ENCODE data around the gene EXOC7.

The EXOC7 gene

GRCh38 chr17:76138234-76138895, 34.8 kb upstream of the EXOC7 start:
- DNase-seq (ENCODE audit: low spot score) = no peak

DNA sequence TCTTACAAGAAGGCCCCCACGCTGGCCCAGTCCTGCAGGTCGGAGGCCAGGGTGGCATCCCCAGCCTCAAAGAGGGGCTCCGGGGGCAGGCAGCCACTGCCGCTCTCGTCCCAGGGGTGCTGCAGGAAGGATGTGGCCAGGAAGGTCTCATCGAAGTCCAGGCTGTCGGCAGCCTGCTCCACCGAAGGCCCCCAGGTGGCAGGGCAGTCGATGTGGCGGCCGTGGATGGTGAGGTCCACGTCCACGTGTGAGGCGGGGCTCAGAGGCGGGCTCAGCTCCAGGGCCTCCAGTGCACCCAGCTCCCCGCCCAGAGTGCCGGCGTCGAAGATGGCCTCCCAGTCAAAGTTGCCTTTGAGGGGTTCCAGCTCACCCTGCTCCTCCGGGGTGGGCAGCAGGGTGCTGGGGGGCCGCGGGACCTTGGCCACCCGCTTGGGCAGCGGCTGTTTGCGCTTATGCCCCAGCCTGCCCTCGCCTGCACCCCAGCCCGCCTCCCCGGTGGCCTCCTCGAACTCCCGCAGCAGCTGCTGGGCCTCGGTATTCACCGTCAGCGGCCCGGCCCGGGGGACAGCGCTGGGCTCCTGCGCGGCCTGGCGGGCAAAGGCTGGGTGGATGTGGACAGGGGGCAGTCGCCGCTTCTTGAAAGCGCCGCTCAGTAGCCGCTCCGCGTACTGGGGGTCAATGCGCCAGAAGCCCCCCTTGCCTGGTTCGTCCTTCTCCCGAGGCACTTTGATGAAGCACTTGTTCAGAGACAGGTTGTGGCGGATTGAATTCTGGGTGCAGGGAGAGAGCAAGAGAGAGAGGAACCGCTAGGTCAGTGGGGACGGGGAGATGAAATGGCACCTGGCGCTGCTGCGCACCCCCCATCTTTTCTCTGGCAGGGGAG, 34.0 kb upstream of the EXOC7 start:
- no peak for DNase-seq (ENCODE audit: low spot score)

GRCh38 chr17:76137001-76137350, 33.4 kb upstream of the EXOC7 start:
- no peak for DNase-seq (ENCODE audit: low spot score)

- no peak for DNase-seq (ENCODE audit: low spot score)
Measured at GRCh38 chr17:76136276-76137000, 32.9 kb upstream of the EXOC7 start.

- no peak for DNase-seq (ENCODE audit: low spot score)
Measured at GRCh38 chr17:76135810-76136188, 32.2 kb upstream of the EXOC7 start.

GRCh38 chr17:76134911-76135809, 31.6 kb upstream of the EXOC7 start:
- no peak for DNase-seq (ENCODE audit: low spot score)

GRCh38 chr17:76132574-76133338, 29.2 kb upstream of the EXOC7 start:
- no peak for DNase-seq (ENCODE audit: low spot score)

DNA sequence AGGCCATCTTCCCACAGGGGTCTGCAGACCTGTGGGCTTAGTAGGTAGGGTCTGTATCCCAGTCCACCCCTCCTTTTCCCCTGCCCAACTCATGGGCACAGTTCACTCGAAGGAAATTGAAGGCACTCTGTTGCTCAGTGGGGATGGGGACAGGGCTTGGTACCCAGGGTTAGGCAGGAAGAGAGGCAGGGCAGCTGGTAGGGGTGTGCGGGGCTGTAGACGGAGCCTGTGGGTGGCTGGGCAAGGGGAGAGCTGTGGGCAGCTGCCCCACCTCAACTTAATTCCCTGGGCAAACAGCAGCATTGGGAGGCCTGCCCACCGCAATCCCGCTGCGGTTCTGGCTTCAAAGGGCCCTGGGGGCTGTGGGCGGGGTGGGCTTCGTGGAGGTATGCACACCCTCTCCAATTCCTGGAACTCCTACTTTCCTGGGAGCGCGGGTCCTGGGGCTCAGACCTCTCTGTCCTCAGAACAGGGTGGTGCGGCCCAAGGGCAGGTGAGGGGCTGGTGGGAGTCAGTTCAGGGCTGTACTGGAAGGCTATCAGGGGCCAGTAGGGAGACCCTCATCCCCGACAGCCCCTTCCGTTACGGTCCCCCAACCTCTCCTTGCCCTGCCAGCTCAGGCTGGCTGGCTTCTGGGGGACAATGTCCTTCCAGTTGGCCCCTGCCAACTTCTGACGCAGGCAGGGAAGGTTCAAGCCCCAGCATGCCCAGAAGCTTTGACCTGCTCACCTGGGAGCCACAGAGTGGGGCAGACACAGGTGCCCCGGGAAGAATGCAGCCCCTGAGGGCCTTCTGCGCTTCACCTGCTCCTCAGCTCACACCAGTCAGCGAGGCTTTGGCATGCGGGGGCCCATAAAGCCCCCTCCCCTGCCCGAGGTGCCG, 28.3 kb upstream of the EXOC7 start:
- DNase-seq (ENCODE audit: low spot score) = no peak

DNA sequence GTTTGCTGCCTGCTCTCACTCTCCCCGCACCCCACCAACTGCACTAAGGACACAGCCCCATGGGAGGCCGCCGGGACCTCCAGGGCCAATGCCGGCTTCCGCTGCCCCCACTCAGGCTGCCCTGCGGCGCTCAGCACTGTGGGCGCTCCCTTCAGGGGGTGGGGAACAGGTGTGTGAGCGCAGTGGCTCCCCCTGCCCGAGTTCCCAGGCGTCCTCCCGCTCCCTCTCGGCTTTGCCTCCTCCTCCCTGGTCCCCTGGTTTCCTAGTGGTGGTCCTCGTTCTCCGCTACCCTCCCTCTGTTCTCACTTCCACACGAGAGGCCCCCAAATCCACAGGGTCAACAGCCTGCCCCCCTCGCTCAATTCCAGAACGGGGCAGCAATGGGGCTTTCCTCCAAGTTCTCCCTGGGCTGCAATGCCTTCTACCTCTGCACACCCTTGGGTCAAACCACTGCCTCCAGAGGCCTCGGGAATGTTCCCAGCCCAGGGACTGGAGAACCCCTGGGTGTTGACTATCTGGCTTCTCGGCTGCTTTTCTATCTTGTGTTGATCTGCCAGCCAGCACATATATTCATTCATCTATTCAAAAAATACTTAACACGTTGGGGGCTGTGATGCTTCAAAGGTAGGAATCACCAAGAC, 27.6 kb upstream of the EXOC7 start:
- DNase-seq (ENCODE audit: low spot score) = no peak

DNA sequence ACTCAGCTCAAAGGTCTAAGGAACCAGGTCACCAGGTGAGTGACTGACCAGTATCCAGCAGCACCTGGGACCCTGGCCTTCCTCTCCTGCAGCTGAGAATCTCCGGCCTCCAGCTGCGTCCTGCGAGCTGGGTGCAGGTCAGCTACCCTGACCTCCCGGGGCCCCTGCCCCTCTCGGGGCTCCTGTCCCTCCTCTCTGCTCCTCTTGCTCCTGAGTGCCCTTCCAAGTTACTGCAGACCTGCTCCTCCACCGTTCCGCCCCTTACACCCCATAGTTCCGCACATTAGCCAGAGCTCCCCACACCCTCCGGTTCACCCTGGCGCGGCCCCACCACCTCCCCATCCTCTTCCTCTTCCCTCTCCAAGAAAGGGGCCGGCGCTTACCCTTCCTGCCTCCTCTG, 26.9 kb upstream of the EXOC7 start:
- DNase-seq (ENCODE audit: low spot score) = no peak

- DNase-seq (ENCODE audit: low spot score) = no peak
Measured at GRCh38 chr17:76125922-76126321, 22.3 kb upstream of the EXOC7 start.

DNA sequence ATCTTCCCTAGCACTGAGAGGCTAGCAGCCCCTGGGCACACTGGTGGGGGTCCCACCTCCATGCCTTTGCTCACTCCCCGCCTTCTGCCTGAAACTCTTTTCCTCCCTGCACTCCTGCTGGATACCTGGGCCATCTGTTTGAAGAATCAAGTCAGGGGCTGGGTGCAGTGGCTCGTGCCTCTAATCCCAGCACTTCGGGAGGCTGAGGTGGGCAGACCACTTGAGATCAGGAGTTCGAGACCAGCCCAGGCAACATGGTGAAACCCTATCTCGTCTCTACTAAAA, 21.7 kb upstream of the EXOC7 start:
- no peak for DNase-seq (ENCODE audit: low spot score)

GRCh38 chr17:76124582-76125390, 21.2 kb upstream of the EXOC7 start:
- DNase-seq (ENCODE audit: low spot score) = no peak

GRCh38 chr17:76123749-76124581, 20.4 kb upstream of the EXOC7 start:
- no peak for DNase-seq (ENCODE audit: low spot score)

- no peak for DNase-seq (ENCODE audit: low spot score)
Measured at GRCh38 chr17:76123191-76123499, 19.6 kb upstream of the EXOC7 start.

- no peak for DNase-seq (ENCODE audit: low spot score)
Measured at GRCh38 chr17:76122431-76123190, 19.0 kb upstream of the EXOC7 start.

DNA sequence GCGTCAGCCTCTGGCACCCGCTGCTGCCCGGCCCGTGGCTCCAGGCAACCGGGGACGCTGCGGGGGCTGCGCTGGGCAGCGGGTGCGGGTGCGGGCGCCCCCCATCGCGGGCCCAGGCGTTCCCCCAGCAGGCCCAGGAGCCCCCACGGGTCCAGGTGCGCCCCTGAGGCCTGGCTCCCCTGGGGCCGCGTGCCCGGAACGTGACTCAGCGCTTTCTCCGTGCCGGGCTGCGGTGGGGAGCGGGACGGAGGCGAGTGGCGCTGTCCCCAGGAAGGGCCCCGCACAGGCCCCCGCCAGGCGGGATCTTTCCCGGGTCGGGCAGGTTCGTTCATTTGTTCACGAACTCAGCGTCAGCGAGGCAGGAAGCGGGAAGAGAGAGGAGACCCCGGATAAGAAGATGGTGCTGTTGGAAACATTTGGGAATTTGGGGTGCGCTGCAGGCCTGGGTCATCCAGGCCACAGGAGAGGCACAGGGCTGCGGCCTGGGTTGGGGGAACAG, 18.4 kb upstream of the EXOC7 start:
- peak; percentile 61 for DNase-seq (ENCODE audit: low spot score)

Data from AG20443 (cell line).